Hematopoietic multipotent progenitor cell treated with erythropoietin and hydrocortisone succinate and interleukin-3 and kit ligand, for 15 days (in vitro differentiated cells): ENCODE results near the gene SSBP3.

Experiments
- DNase-seq: peaks from one replicate; pipeline ENCODE4 v3.0.0-alpha.2; 2015; ENCODE audit warnings: low spot score

Gene SSBP3

GRCh38 chr1:54176621-54177327 lies 229.4 kb downstream of the SSBP3 start:
- DNase-seq = no peak
